Measurements from ENCODE around the gene PRDX1. TPM values are rescaled to one million over a fixed set of nuclear protein-coding genes. Genes with fewer than 3 reads are reported as not detected.

The PRDX1 gene
- total RNA-seq, 1 donor = 249 TPM

GRCh38 chr1:45512641-45513054 lies 9.0 kb downstream of the PRDX1 start:
- H3K4me2 ChIP-seq (ENCODE audit: insufficient read depth, low read length) = no peak overlapping the region
- H3K4me1 ChIP-seq (ENCODE audit: insufficient read depth, low read length) = no peaks in the 10 kb centered on the region
- no peaks in the 10 kb centered on the region for H3K27me3 ChIP-seq (ENCODE audit: insufficient read depth, low read length)
- H3K36me3 ChIP-seq (ENCODE audit: insufficient read depth, low read length) = peaks cover 81% of the 10 kb centered on the region
- H2AFZ ChIP-seq (ENCODE audit: low read length) = no peak overlapping the region
- TF ChIP-seq CTCF (IDR thresholded peaks at IDR 0.05; ENCODE audit: extremely low read depth, low read depth, low read length) = peak; percentile 82
- H3K4me3 ChIP-seq (ENCODE audit: insufficient read depth, low read length) = no peak overlapping the region
- no peaks in the 10 kb centered on the region for H3K9me3 ChIP-seq (ENCODE audit: low read depth, low read length)
- peaks cover 21% of the 10 kb centered on the region for H3K79me2 ChIP-seq (ENCODE audit: insufficient read depth, low read length)
- H4K20me1 ChIP-seq (ENCODE audit: insufficient read depth, low read length) = peaks cover 11% of the 10 kb centered on the region
- H3K27ac ChIP-seq (ENCODE audit: low read depth, low read length) = no peak overlapping the region
- peak; percentile 84 for DNase-seq (ENCODE audit: insufficient read length, low spot score, missing footprints)

- DNase-seq (ENCODE audit: insufficient read length, low spot score, missing footprints) = no peak
- H3K4me3 ChIP-seq (ENCODE audit: insufficient read depth, low read length) = no peak overlapping the region
- no peak for TF ChIP-seq CTCF (IDR thresholded peaks at IDR 0.05; ENCODE audit: extremely low read depth, low read depth, low read length)
- no peak overlapping the region for H3K4me2 ChIP-seq (ENCODE audit: insufficient read depth, low read length)
- H3K27ac ChIP-seq (ENCODE audit: low read depth, low read length) = no peak overlapping the region
- H4K20me1 ChIP-seq (ENCODE audit: insufficient read depth, low read length) = peaks cover 5% of the 10 kb centered on the region
- no peaks in the 10 kb centered on the region for H3K9me3 ChIP-seq (ENCODE audit: low read depth, low read length)
- H3K36me3 ChIP-seq (ENCODE audit: insufficient read depth, low read length) = peaks cover 65% of the 10 kb centered on the region
- H3K4me1 ChIP-seq (ENCODE audit: insufficient read depth, low read length) = no peaks in the 10 kb centered on the region
- peaks cover 6% of the 10 kb centered on the region for H3K79me2 ChIP-seq (ENCODE audit: insufficient read depth, low read length)
- no peaks in the 10 kb centered on the region for H3K27me3 ChIP-seq (ENCODE audit: insufficient read depth, low read length)
- no peak overlapping the region for H2AFZ ChIP-seq (ENCODE audit: low read length)
These were observed 10.6 kb downstream of the PRDX1 start for GRCh38 chr1:45510972-45511527.

- Histone ChIP-seq H3K9me3 (ENCODE audit: low read depth, low read length) (no peaks in the 10 kb centered on the region), H3K36me3 (ENCODE audit: insufficient read depth, low read length) (peaks cover 59% of the 10 kb centered on the region)
- no peak for DNase-seq (ENCODE audit: insufficient read length, low spot score, missing footprints)
These were observed 11.4 kb downstream of the PRDX1 start for GRCh38 chr1:45510036-45510971.

More at GRCh38 chr1:45510036-45510971, 11.4 kb downstream of the PRDX1 start:
- no peak overlapping the region for H3K4me3 ChIP-seq (ENCODE audit: insufficient read depth, low read length)
- H3K4me2 ChIP-seq (ENCODE audit: insufficient read depth, low read length) = no peak overlapping the region
- H4K20me1 ChIP-seq (ENCODE audit: insufficient read depth, low read length) = peaks cover 2% of the 10 kb centered on the region
- H3K79me2 ChIP-seq (ENCODE audit: insufficient read depth, low read length) = peaks cover 2% of the 10 kb centered on the region
- TF ChIP-seq CTCF (IDR thresholded peaks at IDR 0.05; ENCODE audit: extremely low read depth, low read depth, low read length) = no peak
- H2AFZ ChIP-seq (ENCODE audit: low read length) = no peak overlapping the region
- H3K27me3 ChIP-seq (ENCODE audit: insufficient read depth, low read length) = no peaks in the 10 kb centered on the region
- no peaks in the 10 kb centered on the region for H3K4me1 ChIP-seq (ENCODE audit: insufficient read depth, low read length)
- H3K27ac ChIP-seq (ENCODE audit: low read depth, low read length) = no peak overlapping the region
